GM10266 (cell line): ENCODE measurements around the gene LRRC14B.

Experiments used
- DNase-seq: peaks from one replicate; pipeline ENCODE4 v3.0.0; 2012; ENCODE audit errors: extremely low spot score
- TF ChIP-seq, protein P1 (sequence below): IDR thresholded peaks from 2 replicates; pipeline ENCODE4 v1.5.1; 2012; ENCODE audit warnings: mild to moderate bottlenecking, low read depth; ENCODE audit not compliant: control insufficient read depth, insufficient read depth; ENCODE audit errors: missing control alignments

LRRC14B gene

DNA sequence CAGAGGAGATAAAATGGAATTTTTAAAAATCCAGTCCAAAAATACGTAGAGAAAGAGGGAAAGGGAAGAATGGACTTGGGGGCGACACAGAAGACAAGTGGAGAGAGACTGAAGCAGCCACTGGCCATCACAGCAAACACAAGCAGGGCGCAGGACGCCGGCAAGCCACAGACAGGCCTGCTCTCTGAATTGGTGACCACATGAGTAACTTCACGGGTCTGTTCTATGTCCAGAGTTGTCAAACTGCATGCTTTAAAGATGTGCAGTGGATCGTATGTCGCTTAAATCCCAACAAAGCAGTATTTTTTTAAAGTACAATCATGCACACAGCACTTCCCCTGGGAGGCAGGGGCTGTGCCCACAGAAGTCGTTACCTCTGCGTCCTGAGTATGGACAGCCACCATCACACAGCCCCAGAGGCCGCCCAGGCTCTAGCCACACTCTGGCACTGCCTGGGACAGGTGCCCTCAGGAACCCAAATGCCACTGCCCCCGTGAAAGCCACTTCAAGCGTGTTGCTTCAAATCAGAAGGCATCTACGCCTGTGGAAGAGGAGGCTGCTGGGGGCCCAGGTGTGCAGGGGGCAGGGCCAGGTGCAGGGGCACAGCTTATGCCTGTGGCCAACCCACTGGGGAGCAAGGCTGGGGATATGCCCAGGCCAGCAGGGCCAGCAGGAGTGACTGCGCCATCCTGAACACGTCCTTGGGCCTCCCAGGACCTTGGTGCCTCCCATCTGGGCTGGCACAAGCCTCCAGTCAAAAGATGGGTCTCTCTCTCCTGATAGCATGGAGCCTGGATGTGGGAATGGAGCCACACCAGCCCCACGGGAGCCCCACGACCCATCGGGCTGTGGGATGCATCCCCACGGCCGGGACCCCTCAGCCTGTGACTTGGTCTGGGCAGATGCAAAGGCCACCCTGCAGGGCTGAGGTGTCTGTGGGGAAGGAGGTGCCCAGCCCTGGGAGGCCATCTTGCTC, 5.9 kb upstream of the LRRC14B start:
- TF ChIP-seq, protein P1, sequence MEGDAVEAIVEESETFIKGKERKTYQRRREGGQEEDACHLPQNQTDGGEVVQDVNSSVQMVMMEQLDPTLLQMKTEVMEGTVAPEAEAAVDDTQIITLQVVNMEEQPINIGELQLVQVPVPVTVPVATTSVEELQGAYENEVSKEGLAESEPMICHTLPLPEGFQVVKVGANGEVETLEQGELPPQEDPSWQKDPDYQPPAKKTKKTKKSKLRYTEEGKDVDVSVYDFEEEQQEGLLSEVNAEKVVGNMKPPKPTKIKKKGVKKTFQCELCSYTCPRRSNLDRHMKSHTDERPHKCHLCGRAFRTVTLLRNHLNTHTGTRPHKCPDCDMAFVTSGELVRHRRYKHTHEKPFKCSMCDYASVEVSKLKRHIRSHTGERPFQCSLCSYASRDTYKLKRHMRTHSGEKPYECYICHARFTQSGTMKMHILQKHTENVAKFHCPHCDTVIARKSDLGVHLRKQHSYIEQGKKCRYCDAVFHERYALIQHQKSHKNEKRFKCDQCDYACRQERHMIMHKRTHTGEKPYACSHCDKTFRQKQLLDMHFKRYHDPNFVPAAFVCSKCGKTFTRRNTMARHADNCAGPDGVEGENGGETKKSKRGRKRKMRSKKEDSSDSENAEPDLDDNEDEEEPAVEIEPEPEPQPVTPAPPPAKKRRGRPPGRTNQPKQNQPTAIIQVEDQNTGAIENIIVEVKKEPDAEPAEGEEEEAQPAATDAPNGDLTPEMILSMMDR = no peak

DNA sequence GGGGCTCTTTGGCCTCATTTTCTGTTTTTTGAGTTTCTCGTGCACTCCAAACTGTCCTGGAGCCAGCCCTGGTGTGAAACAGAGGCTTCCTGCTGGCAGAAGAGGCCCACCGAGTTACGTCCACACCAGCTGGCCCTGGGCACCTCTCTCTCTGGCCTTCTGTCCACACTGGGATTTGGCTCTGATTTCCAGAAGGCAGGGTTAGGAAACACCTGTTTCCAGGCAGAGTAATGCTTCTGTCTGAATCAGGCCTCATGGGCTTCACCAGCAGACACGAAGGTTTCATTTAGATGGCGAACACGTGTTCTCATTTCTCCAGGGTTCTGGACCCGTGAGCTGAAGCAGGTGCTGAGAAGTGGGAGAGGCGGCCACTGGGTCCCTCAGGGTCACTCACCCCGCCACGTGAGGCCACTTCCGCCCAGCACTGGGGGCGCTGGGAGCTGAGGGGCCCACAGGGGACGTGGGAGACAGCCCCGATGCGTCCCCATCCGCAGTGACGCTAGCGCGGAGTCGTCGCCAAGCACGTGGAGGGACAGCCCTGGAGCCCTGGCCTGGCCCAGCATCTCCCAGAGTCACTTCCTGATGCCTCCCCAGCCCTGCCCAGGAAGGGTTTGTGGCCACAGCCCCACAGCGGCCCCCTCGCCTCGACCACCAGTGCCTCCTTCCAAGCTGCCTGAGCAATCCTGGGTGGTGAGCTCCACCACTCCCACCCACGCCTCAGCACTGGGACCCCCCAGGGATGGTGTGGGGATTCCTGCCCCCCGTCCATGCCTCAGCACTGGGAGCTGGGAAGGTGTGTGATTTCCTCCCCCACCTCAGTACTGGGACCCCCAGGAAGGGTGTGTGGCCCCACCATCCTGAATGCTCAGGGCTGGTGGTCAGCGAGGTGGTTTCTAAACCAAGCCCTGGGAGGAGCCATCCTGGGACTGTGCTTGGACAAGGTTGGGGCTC, 4.9 kb upstream of the LRRC14B start:
- TF ChIP-seq, protein P1 = no peak
- DNase-seq = no peak

More for the DNA sequence above, 5.9 kb upstream of the LRRC14B start:
- DNase-seq = no peak

DNA sequence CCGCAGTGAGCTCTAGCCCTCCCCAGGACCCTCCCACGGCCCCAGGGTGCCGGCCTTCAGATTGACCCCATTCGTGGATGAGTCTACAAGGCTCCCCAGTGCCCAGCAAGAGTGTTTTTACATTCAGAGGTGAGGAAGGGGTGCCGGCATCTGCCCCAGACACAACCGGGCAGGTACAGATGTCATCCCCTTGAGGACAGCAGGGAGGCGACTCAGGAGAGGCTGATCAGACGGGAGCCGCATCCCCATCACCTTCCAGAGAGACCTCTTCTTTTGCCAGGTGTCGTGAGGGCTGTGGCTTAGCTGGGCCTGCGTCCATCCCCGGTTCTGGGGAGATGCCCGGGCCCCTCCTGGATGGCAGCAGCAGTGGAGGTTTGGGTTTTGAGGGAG, 4.3 kb upstream of the LRRC14B start:
- TF ChIP-seq, protein P1 = no peak
- no peak for DNase-seq

DNA sequence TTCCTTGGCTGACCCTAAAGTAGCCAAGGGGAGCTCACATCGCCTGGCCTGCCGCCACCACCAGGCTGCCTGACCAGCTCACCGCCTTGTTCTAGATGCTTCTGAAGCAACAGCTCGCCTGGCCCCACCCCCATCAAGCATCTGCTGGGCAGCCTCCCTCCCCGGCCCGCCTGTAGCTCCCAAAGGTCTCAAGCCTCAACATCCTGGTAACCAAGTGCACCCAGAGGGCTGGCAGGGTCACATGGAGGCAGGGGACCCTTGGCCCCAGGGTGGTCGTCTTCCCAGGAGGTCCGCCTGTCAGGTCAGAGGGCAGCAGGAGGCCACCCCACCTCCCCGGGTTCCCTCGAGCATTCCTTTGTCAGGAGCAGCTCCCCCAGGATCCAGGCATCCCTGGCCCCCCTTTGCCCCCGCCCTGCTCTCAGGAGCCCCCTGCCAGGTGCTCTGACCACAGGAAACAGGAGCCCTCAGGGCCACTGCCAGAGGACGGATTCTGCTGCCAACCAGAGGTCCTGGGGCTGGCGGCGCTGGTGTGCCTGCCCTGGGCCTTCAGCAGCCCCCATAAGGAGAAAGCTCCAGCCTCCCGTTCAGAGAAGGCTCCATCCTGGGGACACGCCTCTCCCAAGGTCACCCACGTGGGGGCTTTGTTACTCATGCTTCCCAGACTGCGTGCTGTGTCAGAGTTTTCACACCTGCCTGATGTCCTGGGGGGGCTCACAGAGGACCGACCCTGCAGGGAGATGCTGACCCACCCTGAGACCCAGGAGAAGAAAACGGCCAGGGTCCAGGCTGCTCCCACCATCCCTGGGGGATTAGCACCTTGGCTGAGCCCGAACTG, 3.5 kb upstream of the LRRC14B start:
- no peak for DNase-seq

DNA sequence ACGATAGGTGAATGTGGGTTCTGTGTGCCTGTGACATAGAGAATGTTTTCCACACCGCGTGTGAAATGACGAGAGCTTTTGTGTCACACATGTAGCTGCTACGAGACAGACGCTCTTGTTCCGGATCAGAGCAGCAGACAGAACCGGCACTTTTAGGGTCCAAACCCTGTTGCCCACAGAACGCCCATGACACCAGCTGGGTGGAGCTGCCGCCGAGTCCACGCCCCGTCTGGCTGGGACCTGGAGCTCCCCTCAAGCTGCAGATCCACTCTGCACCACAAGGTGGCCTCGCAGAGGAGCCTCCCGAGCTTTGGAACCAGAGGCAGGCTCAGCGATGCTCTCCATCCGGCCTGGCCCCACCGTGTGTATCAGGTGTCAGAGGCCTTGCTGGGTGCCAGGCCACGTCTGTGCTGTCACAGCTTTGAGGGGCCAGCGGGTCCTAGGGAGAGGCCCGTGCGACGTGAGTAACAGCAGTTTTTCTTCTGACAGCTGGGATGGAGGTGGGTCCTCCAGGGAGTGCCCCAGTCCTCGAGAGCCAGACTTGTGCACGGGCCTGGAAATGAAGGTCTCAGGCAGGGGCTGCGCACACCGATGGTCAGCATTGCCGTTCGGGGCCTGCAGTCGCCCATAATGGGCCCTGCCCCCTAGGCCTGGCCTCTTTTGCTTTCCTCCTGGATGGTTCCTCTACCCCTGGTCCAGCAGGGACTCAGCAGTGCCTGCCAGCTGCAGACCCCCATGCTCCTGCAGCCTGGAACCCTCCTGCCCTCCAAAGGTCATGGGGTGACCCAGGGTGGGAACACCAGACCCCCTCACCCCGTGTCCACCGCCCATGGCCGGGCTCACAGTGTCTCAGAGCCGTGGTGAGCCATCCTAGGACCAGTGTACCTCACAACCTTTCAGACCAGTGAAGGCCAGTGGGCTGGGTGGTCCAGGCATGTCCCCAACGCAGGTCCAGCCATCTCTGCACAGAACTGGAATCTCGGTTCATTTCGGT, 2.5 kb upstream of the LRRC14B start:
- TF ChIP-seq, protein P1 = peak; percentile 91
- peak; percentile 96 for DNase-seq

More for the DNA sequence above, 3.5 kb upstream of the LRRC14B start:
- TF ChIP-seq, protein P1 = no peak
